SU-DHL-6 (cell line): ENCODE data around the gene GORASP2.

ENCODE experiments used
- H2AFZ ChIP-seq: fragments of 200-600 bp; sonication (generic); 2 replicates; pipeline ENCODE4 v1.6.1; 2014; ENCODE audit warnings: low read depth, mild to moderate bottlenecking, moderate library complexity, mixed read lengths, antibody characterized with exemption, low read length; ENCODE audit not compliant: severe bottlenecking
- H3F3A ChIP-seq: fragments of 200-600 bp; shearing (Covaris generic); 2 replicates; pipeline ENCODE4 v1.6.0; 2016; ENCODE audit warnings: antibody characterized with exemption, mild to moderate bottlenecking; ENCODE audit not compliant: insufficient read depth
- H3K27ac ChIP-seq: fragments of 200-600 bp; sonication (generic); 2 replicates; pipeline ENCODE4 v1.5.1; 2016; ENCODE audit warnings: low read depth, mild to moderate bottlenecking, low read length, moderate library complexity, mixed read lengths
- H3K27me3 ChIP-seq: fragments of 200-600 bp; sonication (generic), shearing (Covaris generic); 2 replicates; pipeline ENCODE4 v1.6.0; 2014; ENCODE audit warnings: mild to moderate bottlenecking, low read length
- H3K36me3 ChIP-seq: fragments of 200-600 bp; sonication (generic); 2 replicates; pipeline ENCODE4 v1.6.1; 2014; ENCODE audit warnings: mild to moderate bottlenecking, low read length, mixed read lengths
- H3K4me2 ChIP-seq: fragments of 300-600, 200-600 bp; shearing (Covaris generic), sonication (generic); 2 replicates; pipeline ENCODE4 v1.6.0; 2014; ENCODE audit warnings: low read length, low read depth, mild to moderate bottlenecking; ENCODE audit not compliant: poor library complexity, severe bottlenecking
- H3K4me3 ChIP-seq: fragments of 200-600 bp; sonication (generic); 2 replicates; pipeline ENCODE4 v1.5.1; 2014; ENCODE audit warnings: antibody characterized with exemption, low read length, mild to moderate bottlenecking, mixed read lengths; ENCODE audit not compliant: insufficient read depth, poor library complexity, severe bottlenecking
- H3K79me2 ChIP-seq: fragments of 200-600 bp; sonication (generic); 2 replicates; pipeline ENCODE4 v1.6.1; 2014; ENCODE audit warnings: mild to moderate bottlenecking, low read length, moderate library complexity; ENCODE audit not compliant: insufficient read depth
- H3K9ac ChIP-seq: fragments of 200-600 bp; sonication (generic); 2 replicates; pipeline ENCODE4 v1.7.0; 2014; ENCODE audit warnings: mild to moderate bottlenecking, low read length
- H3K9me2 ChIP-seq: fragments of 200-600 bp; sonication (generic); replicated peaks from 2 replicates; pipeline ENCODE4 v1.6.1; 2014; ENCODE audit warnings: low read length; ENCODE audit not compliant: insufficient read depth
- H3K9me3 ChIP-seq: fragments of 200-600 bp; sonication (generic); 2 replicates; pipeline ENCODE4 v1.6.1; 2014; ENCODE audit warnings: low read length, mixed read lengths; ENCODE audit not compliant: insufficient read depth
- H4K20me1 ChIP-seq: fragments of 200-600 bp; sonication (generic); 2 replicates; pipeline ENCODE4 v1.6.1; 2014; ENCODE audit warnings: low read depth, mild to moderate bottlenecking, antibody characterized with exemption, low read length, moderate library complexity, mixed read lengths
- EZH2phosphoT487 ChIP-seq: fragments of 200-600 bp; sonication (generic), shearing (Covaris generic); conservative IDR thresholded peaks from 2 replicates; pipeline ENCODE4 v1.6.1; 2018; ENCODE audit warnings: mild to moderate bottlenecking, antibody characterized with exemption, low read length, moderate library complexity, mixed read lengths
- TF ChIP-seq, protein P1 (sequence below): fragments of 200-600 bp; sonication (generic); IDR thresholded peaks from one replicate; pipeline ENCODE4 v1.5.1; 2017; ENCODE audit warnings: antibody characterized with exemption, mild to moderate bottlenecking, low read length, moderate library complexity; ENCODE audit not compliant: insufficient read depth, poor library complexity, severe bottlenecking

GORASP2 gene

GRCh38 chr2:170926743-170927297, 2.2 kb upstream of the GORASP2 start:
- no peaks in the 10 kb centered on the region for H3K9me2 ChIP-seq
- TF ChIP-seq, protein P1, sequence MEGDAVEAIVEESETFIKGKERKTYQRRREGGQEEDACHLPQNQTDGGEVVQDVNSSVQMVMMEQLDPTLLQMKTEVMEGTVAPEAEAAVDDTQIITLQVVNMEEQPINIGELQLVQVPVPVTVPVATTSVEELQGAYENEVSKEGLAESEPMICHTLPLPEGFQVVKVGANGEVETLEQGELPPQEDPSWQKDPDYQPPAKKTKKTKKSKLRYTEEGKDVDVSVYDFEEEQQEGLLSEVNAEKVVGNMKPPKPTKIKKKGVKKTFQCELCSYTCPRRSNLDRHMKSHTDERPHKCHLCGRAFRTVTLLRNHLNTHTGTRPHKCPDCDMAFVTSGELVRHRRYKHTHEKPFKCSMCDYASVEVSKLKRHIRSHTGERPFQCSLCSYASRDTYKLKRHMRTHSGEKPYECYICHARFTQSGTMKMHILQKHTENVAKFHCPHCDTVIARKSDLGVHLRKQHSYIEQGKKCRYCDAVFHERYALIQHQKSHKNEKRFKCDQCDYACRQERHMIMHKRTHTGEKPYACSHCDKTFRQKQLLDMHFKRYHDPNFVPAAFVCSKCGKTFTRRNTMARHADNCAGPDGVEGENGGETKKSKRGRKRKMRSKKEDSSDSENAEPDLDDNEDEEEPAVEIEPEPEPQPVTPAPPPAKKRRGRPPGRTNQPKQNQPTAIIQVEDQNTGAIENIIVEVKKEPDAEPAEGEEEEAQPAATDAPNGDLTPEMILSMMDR: no peak
- TF ChIP-seq EZH2phosphoT487: no peak
- H3K9ac ChIP-seq: no peak overlapping the region
- H3K27ac ChIP-seq: no peak overlapping the region
- H3K4me3 ChIP-seq: no peak overlapping the region
- peak overlapping the region; percentile 65 for H3K4me2 ChIP-seq
- H3K36me3 ChIP-seq: peaks cover 12% of the 10 kb centered on the region; the same call in 1 of the 2 replicates
- H3K27me3 ChIP-seq: no peaks in the 10 kb centered on the region
- H2AFZ ChIP-seq: no peak overlapping the region
- peaks cover 27% of the 10 kb centered on the region for H3K9me3 ChIP-seq
- peaks cover 13% of the 10 kb centered on the region; the same call in 1 of the 2 replicates for H4K20me1 ChIP-seq
- H3F3A ChIP-seq: peaks cover 8% of the 10 kb centered on the region; the same call in 1 of the 2 replicates
- peaks cover 36% of the 10 kb centered on the region for H3K79me2 ChIP-seq

GRCh38 chr2:170928036-170928823, 823 bp upstream of the GORASP2 start:
- Histone ChIP-seq H3K27me3 (no peaks in the 10 kb centered on the region), H4K20me1 (peaks cover 24% of the 10 kb centered on the region), H2AFZ (peak overlapping the region; percentile 52), H3K79me2 (peaks cover 50% of the 10 kb centered on the region), H3K9me3 (peaks cover 20% of the 10 kb centered on the region), H3K36me3 (peaks cover 12% of the 10 kb centered on the region; the same call in 1 of the 2 replicates), H3K9me2 (no peaks in the 10 kb centered on the region), H3K9ac (peak overlapping the region; percentile 97), H3K4me2 (peak overlapping the region; percentile 65), H3K4me3 (peak overlapping the region; percentile 58), H3F3A (peaks cover 8% of the 10 kb centered on the region; the same call in 1 of the 2 replicates), H3K27ac (peak overlapping the region; percentile 71)
- TF ChIP-seq EZH2phosphoT487: no peak
- TF ChIP-seq, protein P1: no peak

DNA sequence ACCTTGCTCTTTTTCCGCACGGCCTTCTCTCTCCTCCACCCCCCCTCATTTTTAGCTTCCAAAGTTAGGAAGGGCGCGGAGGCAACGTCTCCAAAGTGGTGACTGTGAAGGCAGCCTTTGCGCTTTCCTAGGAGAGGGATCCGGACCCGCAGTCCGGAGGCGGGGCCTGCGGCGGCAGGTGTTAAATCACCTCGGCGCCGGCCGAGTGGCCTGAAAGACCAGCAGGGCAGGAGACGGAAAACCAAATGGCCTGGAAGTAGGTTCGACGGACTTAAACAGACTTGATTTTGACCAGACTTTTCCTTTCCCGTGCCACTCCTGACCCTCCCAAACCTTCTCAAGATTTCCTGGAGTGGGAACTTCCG, 615 bp downstream of the GORASP2 start:
- Histone ChIP-seq H3K9me3 (peaks cover 6% of the 10 kb centered on the region; the same call in 1 of the 2 replicates), H3K9me2 (no peaks in the 10 kb centered on the region), H2AFZ (peak overlapping the region; percentile 45), H3K36me3 (peaks cover 12% of the 10 kb centered on the region; the same call in 1 of the 2 replicates), H3F3A (peaks cover 8% of the 10 kb centered on the region; the same call in 1 of the 2 replicates), H4K20me1 (peaks cover 25% of the 10 kb centered on the region), H3K4me2 (peak overlapping the region; percentile 83), H3K79me2 (peaks cover 65% of the 10 kb centered on the region), H3K27ac (peak overlapping the region; percentile 68), H3K9ac (peak overlapping the region; percentile 97), H3K27me3 (no peaks in the 10 kb centered on the region), H3K4me3 (peak overlapping the region; percentile 83)
- no peak for TF ChIP-seq EZH2phosphoT487
- TF ChIP-seq, protein P1: no peak
